COR-L47 (cell line): ENCODE data around the gene ELMOD2.
A peak's percentile ranks its signal among the peaks of the same experiment; 100 is the strongest.
"Not testable (repeated sequence)": the region's sequence is repeated elsewhere in the genome, so short reads cannot be mapped to it uniquely, and the experiment has no call there.

Experiments
- DNase-seq: peaks from one replicate; lab custom pipeline; 2025; lab: John Stamatoyannopoulos, UW

The ELMOD2 gene

DNA sequence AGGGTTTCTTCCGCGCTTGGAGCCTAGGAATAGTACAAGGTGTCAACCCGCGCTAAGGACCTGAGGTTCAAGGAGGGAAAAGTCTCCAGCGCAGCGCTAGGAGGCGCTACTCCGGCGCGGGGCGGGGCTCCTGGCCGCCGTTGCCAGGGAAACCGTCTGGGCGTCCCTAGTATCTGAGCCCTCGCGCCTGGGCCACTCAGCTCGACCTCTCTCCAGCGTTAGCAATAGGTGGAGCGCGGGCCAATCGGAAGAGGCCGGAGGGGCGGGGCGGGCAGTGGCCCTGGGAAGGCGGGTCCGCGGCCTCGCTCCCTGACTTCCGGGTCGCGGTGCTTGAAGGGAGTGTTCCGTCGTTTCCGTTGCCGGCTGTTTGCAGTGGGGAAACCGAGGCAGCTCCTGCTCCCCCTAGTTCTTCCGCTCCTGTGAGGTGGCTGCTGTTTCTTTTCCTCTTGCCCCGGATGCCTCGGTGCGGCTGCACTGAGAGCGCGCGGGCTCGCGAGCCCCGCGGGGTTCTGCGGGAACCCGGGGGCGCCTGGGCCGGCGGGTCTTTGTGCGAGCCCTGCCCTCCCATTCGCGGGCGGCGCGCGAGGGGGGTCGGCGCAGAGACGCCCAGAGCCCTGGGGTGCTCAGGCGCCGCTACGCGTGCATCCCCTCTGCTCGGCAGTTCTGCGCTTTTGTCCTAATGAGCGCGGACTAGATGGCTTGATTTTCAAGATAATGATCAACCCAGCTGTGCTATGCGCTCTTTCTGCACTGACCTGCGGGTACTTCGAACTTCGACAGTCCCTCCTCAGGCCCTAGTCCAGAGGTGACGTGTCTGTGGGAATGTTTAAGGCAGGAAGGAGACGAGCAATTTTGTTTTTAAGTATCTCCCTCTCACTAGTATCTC is at the start of gene ELMOD2:
Gene ELMOD2, plus strand, starts transcription at position 312 of the 886 bp plus-strand sequence. CDS start 1,261 bp downstream, outside the sequence.
- peak; percentile 99 for DNase-seq

GRCh38 chr4:140483445-140483844 is 40.5 kb upstream of the ELMOD2 start:
- DNase-seq: no peak

DNA sequence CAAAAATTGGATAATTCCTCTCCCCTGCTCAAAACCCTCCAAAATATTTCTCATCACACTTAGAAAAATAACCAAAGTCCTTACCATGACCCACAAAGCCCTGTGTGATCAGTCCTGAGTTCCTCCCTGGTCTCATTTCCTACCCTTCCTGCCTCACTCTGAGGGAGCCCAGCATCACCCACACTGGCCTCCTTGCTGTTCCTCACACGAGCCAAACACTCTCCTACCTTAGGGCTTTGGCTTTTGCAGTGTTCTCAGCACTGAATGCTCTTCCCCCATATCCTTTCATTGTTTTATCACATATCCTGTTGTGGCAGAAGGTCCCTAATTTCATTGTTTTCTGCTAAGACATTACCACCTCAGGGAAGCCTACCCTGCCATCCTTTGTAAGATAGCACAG is 38.0 kb upstream of the ELMOD2 start:
- DNase-seq: no peak

DNA sequence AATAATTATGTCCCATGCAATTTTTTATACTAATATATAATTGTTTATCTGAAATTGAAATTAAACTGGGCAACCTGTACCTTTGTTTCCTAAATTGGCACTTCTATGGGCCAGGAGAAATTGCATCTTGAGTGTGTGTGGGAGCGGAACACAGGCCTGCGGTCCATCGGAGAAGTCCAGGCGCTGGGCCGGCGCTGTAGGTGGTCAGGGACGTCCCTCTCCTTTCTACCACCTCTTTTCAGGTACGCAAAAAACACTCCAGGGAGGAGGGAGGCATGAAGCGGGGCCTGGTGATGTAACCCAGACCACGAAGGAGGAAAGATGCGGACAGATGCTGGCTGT is 26.6 kb upstream of the ELMOD2 start:
- no peak for DNase-seq

DNA sequence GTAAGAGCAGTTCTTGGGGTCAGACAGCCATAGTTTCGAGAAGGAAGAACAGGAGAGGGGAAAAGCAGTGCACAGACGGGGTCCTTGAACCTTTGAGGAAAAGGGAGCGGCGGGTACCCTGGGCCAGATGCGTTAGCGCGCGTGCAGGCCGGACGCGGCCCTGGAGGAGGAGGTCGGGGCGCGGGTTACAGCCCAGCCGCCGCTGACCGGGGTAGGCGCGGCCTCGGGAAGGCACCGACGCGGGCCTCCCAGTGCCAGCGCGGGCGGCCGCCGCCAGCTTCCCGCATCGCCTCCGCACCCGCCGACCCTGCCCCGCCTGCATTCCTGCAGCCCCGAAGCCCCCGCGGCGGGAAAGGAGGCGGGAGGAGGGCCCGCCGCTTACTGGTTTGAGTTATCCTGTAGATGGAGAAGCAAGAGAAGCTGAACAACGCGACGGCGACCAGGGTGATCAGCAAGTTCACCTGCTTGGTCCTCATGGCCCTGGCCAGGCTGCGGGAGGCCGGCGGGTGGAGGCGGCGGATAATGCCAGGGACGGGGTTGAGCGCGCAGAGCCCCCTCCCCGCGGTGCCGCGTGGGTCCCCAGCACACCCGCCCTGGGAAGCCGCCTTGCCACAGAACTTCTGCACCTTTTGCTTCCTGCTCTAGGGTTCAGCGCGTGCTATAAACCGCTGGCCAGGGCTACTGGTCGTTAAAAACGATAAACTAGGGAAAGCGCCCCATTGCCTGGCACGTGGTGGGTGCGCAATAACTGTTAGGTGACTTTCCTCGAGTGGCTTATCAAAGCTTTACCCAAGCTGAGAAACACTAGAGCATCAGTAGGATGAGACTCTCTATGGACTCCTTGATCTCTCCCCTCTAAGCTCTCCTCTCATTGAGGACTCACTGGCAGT is 26.0 kb upstream of the ELMOD2 start, which contains the start of gene MGAT4D:
Gene MGAT4D, minus strand, starts transcription at position 547 of the 890 bp plus-strand sequence. Its CDS starts 71 bp downstream, at position 476.
- no peak for DNase-seq

DNA sequence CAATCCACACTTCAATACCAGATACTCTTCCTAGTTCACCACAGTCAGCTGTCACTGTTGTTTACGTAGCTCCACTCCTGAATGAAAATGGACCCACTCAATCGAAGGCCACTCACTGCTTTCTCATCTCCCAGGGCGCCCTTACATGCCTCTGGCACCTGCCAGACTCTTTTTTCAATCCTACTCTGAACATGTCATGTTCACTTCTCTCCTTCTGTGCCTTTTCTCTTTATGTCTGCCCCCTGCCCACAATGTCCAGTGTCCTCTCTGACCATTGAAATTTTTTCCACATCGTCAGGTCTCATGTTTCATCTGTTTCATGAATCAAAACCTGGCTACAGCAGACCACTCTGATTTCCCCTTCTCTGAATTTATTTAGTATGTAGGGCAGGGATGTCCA is 24.6 kb upstream of the ELMOD2 start:
- DNase-seq: no peak

DNA sequence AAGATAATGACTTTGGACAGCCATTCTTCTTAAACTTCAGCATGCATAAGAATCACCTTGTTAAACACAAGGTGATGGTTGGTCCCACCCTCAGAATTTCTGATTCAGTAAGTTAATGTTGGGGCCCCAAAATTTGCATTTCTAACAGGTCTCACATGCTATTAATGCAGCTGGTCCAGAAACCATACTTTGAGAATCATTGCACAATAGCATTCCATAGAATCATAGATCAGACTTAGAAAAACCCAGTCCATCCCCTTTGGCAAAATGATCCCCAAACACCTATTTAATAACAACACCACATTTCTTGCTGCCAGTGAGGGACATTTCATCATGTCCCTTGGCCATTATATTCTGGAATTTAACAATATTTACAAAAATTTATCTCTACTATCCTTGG is 19.7 kb upstream of the ELMOD2 start:
- DNase-seq: no peak

DNA sequence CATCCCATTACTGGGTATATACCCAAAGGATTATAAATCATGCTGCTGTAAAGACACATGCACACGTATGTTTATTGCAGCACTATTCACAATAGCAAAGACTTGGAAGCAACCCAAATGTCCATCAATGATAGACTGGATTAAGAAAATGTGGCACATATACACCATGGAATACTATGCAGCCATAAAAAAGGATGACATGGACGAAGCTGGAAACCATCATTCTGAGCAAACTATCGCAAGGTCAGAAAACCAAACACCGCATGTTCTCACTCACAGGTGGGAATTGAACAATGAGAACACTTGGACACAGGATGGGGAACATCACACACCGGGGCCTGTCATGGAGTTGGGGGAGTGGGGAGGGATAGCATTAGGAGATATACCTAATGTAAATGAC is 10.2 kb upstream of the ELMOD2 start:
- DNase-seq: not testable (repeated sequence)

- DNase-seq: no peak
Observed at GRCh38 chr4:140515423-140515822, 8.5 kb upstream of the ELMOD2 start.

DNA sequence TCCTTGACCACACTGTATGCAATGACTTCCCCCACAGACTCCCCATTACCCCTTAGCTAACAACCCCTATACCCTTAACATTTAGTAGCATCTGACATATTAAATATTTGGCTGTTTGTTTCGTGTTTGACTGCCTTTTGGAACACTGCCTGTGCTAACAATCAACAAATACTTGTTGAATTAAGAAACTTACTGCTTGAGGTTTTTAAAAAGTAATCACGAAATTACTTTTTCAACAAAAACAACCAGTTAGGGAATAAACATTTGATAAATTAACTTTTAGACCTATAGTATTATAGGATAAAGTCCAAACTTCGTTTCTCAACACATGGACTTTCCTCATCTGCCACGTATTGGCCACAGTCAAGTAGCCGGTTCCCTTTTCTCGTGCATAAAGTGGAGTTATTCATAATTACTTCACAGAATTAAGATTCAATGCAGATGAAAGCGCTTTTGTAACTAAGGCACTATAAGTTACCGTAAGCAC is 555 bp upstream of the ELMOD2 start:
- DNase-seq: no peak

- no peak for DNase-seq
Observed at GRCh38 chr4:140529434-140529833, 5.5 kb downstream of the ELMOD2 start.

- no peak for DNase-seq
Observed at GRCh38 chr4:140533951-140534480, 10.0 kb downstream of the ELMOD2 start.

- no peak for DNase-seq
Observed at GRCh38 chr4:140556372-140557085, 32.6 kb downstream of the ELMOD2 start.

- DNase-seq: no peak
Observed at GRCh38 chr4:140557831-140558435, 34.0 kb downstream of the ELMOD2 start.

DNA sequence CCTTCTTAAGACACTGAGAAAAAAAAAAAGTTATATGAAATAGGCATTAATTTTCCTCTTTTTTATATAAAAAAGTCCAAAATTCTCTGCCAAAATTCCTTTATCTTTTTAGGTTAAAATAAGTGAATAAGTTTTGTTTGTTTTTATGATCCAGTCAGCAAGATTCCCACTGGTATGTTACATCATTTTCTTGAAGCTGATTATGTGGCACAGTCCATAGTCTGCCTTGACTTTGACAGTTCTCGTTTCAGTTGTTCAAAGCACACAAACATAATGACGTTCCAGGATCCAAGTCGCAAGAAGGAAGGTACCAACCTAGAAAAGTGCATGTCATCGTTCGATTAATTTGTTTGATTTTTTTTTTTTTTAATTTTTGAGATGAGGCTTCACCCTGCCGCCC is 35.7 kb downstream of the ELMOD2 start:
- DNase-seq: no peak

DNA sequence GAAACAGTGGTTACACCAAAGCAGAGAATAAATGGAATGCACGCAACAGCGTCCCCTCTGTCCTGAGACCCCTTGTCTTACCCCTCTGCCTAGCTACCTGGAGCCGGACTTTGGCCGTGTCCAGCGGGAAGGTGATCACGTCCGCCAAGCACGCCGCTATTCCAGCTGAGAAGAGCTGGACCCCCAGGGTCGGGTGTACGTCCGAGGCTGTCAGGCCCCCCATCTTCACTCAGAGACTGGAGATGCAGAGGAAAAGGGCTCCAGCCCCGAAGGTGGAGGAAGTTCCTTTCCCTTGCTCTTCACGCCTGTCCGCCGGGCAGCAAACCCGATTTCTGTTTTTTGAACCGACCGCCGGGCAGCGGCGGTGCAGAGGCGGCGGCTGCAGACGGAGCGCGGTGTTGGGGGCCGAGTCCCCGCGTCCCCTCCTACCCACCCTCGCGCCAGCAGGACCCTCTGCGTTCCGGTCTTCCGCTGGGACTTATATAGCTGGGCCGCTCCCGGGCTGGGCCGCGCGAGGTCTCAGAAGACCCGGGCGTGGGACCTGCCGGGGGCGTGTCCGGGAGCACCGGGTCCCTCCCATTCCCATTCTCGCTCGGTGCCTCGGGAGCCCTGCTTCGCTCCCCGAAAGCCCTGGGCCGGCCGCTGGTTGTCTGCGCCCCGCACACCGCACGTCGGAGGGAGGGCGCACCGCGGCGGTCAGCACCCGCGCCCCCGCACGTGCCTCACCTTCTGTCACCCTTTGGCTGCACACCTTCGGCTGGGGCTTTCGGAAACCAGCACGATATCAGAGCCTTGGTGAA is 44.7 kb downstream of the ELMOD2 start, which contains the start of gene UCP1:
Gene UCP1, minus strand, starts transcription at position 455 of the 800 bp plus-strand sequence. Its CDS starts 232 bp downstream, at position 223.
- no peak for DNase-seq

DNA sequence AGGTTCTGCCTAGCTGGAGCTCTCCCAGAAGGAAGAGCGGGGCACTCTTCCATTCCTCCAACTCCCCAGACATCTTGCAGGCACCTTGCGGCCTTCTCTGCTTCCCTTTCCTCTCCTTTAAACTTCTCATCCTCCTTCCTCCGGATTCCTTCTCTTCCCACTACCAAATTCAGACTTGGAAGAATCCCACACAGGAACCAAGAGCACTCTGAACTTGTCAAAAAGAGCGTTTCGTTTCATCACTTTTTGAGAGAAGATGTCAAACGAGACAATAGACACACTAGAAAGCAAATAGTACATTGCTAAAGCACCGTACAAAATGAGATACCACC is 45.3 kb downstream of the ELMOD2 start:
- no peak for DNase-seq

DNA sequence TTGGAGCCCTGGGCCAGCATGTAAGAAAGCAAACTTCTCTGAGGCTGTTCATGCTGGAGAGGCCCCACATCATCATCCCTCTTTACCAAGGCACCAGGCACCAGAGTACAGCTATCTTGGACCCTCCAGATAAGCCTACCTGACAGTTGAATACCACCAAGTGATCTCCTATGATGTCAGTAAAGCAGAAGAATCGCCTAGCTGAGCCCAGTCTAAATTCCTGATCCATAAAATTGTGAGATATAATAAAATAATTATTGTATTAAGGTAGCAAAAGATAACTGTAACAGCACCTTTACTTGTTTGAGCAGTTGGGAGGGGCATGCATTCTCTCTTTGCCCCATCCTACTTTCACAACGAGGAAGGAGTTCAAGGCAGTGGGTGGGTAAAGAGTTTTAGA is 47.7 kb downstream of the ELMOD2 start:
- no peak for DNase-seq

- DNase-seq: no peak
Observed at GRCh38 chr4:140575489-140575888, 51.5 kb downstream of the ELMOD2 start.

DNA sequence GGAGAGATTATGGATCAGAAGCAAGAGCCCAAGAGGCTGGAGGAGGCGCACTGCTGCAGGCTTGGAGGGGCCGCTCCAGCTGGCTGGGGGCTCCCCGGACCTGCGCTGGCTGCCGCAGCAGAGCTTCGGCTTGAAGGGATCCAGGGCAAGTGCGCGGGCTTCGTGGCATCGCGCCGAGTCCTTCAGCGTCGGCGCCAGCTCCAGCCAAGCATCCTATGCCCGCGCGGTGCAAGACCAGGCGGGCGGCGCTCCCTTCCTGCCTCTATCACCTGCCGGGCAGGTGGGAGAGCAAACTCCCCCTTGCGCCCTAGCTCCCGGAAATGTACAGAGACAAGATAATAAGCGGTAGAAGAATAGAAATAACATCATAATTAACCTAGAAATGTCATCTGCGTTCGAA is 55.3 kb downstream of the ELMOD2 start:
- peak; percentile 38 for DNase-seq
